Effector memory CD4-positive, alpha-beta T cell (primary cell): ENCODE results near the gene PHF1.
A peak's percentile ranks its signal among the peaks of the same experiment; 100 is the strongest.

Experiments used
- DNase-seq, 3 donors: peaks; one replicate each; pipeline ENCODE4 v3.0.0-alpha.2; 2020
- H3K27ac ChIP-seq: 2 replicates; pipeline ENCODE4 v1.7.0; 2013; ENCODE audit warnings: mild to moderate bottlenecking, low read length, moderate library complexity; ENCODE audit not compliant: insufficient read depth, poor library complexity, severe bottlenecking
- H3K27me3 ChIP-seq: replicated peaks from 2 replicates; pipeline ENCODE4 v1.7.0; 2013; ENCODE audit warnings: mild to moderate bottlenecking, low read length; ENCODE audit not compliant: insufficient read depth, control insufficient read depth, poor library complexity, severe bottlenecking
- H3K36me3 ChIP-seq: 2 replicates; pipeline ENCODE4 v1.7.0; 2013; ENCODE audit warnings: mild to moderate bottlenecking, low read length, moderate library complexity; ENCODE audit not compliant: control insufficient read depth, insufficient read depth
- H3K4me1 ChIP-seq: 2 replicates; pipeline ENCODE4 v1.7.0; 2013; ENCODE audit warnings: low read length, mild to moderate bottlenecking; ENCODE audit not compliant: control insufficient read depth, insufficient read depth, poor library complexity, severe bottlenecking
- H3K4me3 ChIP-seq: 2 replicates; pipeline ENCODE4 v1.7.0; 2013; ENCODE audit warnings: low read length, low read depth, mild to moderate bottlenecking; ENCODE audit not compliant: insufficient read depth, poor library complexity, severe bottlenecking
- H3K9me3 ChIP-seq: 2 replicates; pipeline ENCODE4 v1.7.0; 2013; ENCODE audit warnings: mild to moderate bottlenecking, low read length, moderate library complexity; ENCODE audit not compliant: control insufficient read depth

PHF1 gene

GRCh38 chr6:33417128-33417902 lies 6.5 kb downstream of the PHF1 start:
- H3K27me3 ChIP-seq, result no peaks in the 10 kb centered on the region
- no peaks in the 10 kb centered on the region for H3K9me3 ChIP-seq
- peaks cover 43% of the 10 kb centered on the region for H3K4me1 ChIP-seq
- peaks cover 39% of the 10 kb centered on the region for H3K36me3 ChIP-seq
- H3K27ac ChIP-seq, result peak overlapping the region; percentile 95
- H3K4me3 ChIP-seq, result peak overlapping the region; percentile 63
- peak in 1 of 3 donors; percentile 24 for DNase-seq

GRCh38 chr6:33417903-33418689 lies 7.3 kb downstream of the PHF1 start, which contains the start of gene CUTA:
Gene CUTA (minus strand): TSS chr6:33418107. CDS start chr6:33418000, 107 bp downstream.
- DNase-seq, result peak; percentile 99 to 100 (median 99)
- Histone ChIP-seq H3K4me1 (peaks cover 36% of the 10 kb centered on the region), H3K36me3 (peaks cover 31% of the 10 kb centered on the region), H3K27ac (peak within 1 kb of the TSS; percentile 95), H3K9me3 (no peaks in the 10 kb centered on the region), H3K27me3 (no peaks in the 10 kb centered on the region), H3K4me3 (peak within 1 kb of the TSS; percentile 63)

GRCh38 chr6:33418690-33419291 lies 8.0 kb downstream of the PHF1 start:
- H3K4me3 ChIP-seq, result peak overlapping the region; percentile 31
- no peaks in the 10 kb centered on the region for H3K9me3 ChIP-seq
- peaks cover 24% of the 10 kb centered on the region for H3K36me3 ChIP-seq
- DNase-seq, result peak; percentile 68 to 80 (median 76)
- peaks cover 33% of the 10 kb centered on the region for H3K4me1 ChIP-seq
- H3K27ac ChIP-seq, result peak overlapping the region; percentile 94
- H3K27me3 ChIP-seq, result no peaks in the 10 kb centered on the region

DNA sequence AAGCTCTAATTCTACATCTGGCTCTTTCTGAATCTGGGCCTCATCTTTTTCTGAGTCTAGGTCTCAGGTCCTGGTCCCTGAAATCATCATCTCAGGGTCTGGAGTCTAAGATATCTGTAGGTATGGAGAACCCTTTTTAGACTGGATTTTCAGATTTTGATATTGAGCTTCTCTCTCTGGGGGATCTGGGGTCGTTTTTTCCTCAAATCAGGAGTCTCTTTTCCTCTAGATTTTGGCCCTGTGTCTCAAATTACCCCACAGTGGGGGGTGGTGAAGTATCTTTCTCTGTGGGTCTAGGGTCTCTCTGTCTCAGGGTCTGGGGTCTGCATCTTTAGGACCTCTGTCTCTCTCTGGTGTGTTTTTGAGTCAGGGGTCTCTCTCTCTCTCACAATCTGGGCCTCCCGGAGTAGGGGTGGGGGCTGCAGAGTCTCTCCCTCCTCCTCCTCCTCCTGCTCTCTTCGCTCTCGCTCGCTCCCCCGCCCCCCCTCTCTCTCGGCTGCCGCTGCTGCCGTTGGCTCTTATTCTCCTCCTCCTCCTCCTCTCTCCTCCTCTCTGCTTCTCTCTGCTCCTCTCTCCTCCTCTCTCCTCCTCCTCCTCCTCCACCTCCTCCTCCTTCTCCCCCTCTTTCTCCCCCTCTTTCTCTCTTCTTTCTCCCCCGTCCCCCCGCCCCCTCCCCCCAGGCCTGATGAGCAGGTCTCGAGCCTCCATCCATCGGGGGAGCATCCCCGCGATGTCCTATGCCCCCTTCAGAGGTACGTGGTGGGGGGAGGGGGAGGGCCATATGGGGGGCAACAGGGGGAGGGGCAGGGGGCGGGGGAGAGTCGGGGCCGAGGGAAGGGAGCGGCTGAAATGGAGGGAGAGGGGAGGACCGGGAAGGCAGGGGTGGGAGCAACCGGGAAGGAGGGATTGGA lies 9.0 kb downstream of the PHF1 start, which contains the start of gene SYNGAP1:
Gene SYNGAP1 (plus strand): TSS at position 486 of the 911 bp plus-strand sequence. CDS start 200 bp downstream, at position 686.
- DNase-seq, result no peak
- peaks cover 35% of the 10 kb centered on the region for H3K4me1 ChIP-seq

GRCh38 chr6:33420491-33421343 lies 9.9 kb downstream of the PHF1 start:
- H3K36me3 ChIP-seq, result peaks cover 5% of the 10 kb centered on the region
- H3K4me3 ChIP-seq, result no peak overlapping the region
- H3K9me3 ChIP-seq, result no peaks in the 10 kb centered on the region
- no peak overlapping the region for H3K27ac ChIP-seq
- H3K27me3 ChIP-seq, result no peaks in the 10 kb centered on the region
- no peak for DNase-seq
- H3K4me1 ChIP-seq, result peaks cover 36% of the 10 kb centered on the region

More for the DNA sequence above, 9.0 kb downstream of the PHF1 start, which contains the start of gene SYNGAP1:
- Histone ChIP-seq H3K4me3 (peak within 1 kb of the TSS; percentile 15), H3K27ac (peak within 1 kb of the TSS; percentile 94), H3K36me3 (peaks cover 14% of the 10 kb centered on the region), H3K9me3 (no peaks in the 10 kb centered on the region), H3K27me3 (no peaks in the 10 kb centered on the region)

DNA sequence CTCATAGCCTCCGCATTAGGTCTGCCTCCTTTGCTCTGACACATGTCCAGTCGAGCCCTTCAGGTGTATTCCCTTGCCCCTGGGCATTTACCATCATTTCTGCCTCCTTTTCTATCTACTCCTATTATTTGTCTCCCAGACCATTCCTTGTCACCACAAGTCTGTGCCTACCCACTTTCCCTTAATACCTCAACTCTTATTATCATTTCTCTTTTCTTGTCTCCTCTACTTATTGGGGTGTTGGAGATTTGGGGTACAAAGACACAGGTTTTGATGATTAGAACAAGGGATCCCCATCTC lies 10.5 kb downstream of the PHF1 start:
- peaks cover 30% of the 10 kb centered on the region for H3K4me1 ChIP-seq
- no peaks in the 10 kb centered on the region for H3K27me3 ChIP-seq
- H3K27ac ChIP-seq, result no peak overlapping the region
- no peaks in the 10 kb centered on the region for H3K36me3 ChIP-seq
- H3K9me3 ChIP-seq, result no peaks in the 10 kb centered on the region
- H3K4me3 ChIP-seq, result no peak overlapping the region
- DNase-seq, result no peak

- DNase-seq, result no peak
- H3K4me3 ChIP-seq, result no peak overlapping the region
- no peaks in the 10 kb centered on the region for H3K9me3 ChIP-seq
- H3K27me3 ChIP-seq, result no peaks in the 10 kb centered on the region
- peaks cover 32% of the 10 kb centered on the region for H3K4me1 ChIP-seq
- H3K27ac ChIP-seq, result no peak overlapping the region
- H3K36me3 ChIP-seq, result no peaks in the 10 kb centered on the region
Measured at GRCh38 chr6:33423777-33424176, 13.0 kb downstream of the PHF1 start.

DNA sequence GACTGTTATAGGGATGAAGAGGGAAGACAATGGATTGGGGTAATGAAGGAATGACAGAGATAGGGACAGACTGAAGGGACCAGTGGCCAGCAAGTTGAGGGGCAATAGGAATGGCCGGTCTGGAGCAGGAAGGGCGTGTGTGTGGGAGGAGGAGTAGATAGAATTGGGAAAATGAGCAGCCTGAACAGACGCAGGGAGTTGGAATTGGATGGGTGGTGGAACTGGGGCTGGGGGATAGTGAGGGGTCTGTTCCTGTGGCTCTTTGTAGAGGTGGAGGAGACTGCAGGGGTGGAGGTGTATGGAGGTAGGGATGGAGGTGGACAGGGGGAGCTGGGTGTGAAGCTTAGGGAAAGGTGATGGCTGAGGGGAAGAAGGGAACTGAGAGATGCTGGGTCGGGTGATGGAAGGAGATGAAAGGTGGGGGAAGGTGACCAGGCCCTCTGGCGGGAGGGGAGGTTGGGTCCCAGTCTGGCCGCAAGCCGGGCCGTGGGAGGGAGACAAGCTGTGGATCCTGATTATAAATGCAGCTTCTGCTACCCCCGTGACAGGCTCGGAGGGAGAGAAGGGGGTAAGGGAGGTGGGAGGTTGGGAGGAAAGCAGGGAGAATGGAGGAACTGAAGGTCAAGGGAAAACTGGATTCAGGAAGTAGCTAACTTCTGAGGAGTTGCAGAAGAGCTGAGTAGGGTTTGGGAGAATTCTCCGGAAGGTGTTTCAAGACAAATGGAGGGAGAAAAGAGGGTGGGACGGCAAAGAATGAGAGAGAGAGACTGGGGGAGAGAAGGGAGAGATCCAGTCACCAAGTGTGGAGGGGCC lies 14.2 kb downstream of the PHF1 start:
- Histone ChIP-seq H3K9me3 (no peaks in the 10 kb centered on the region), H3K27me3 (no peaks in the 10 kb centered on the region), H3K4me3 (peak overlapping the region; percentile 53), H3K27ac (peak overlapping the region; percentile 89), H3K36me3 (no peaks in the 10 kb centered on the region), H3K4me1 (peaks cover 33% of the 10 kb centered on the region)
- DNase-seq, result no peak
